ENCODE data around the gene RGMB. TPM values are rescaled to one million over a fixed set of nuclear protein-coding genes. Genes with fewer than 3 reads are reported as not detected.

RGMB gene
- total and polyA plus RNA-seq, 2 of the 13 experiments (the other 11 are each of a cell fraction or from before 2014, with no cell fraction given) = 3.0 to 3.8 TPM

DNA sequence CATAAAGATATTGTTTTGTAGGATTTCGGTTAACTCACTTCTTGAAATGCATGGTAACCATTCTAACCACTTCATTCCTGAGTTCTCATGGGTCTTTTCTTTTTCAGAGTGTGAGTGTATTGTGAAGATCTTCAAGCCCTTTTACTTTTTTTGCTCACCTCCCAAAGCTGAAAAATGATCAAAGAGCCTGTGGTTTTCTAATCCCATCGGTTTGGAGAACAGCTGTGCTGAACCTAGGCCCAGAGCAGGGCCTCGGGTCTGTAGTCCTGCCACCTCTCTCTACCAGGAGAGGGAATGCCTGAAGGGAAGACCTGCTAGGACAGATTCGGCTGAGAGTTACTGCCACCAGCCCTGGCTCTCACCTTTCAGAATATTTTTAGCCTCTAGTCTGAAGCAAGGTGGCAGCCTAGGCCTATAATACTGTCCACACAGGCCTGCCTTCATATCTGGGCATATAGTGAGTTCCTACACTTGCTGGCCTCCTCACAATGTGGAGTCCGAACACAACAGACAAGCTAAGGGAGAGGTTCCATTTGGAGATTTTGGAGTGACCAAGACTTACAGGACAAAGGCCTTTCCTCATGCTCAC, 13.8 kb downstream of the RGMB start:
- Histone ChIP-seq H2AFZ (ENCODE audit: low read length) (no peak overlapping the region), H3K4me3 (replicated peaks in 1 of 3; ENCODE audit: insufficient read depth in 1 of 3, low read depth in 2 of 3, low read length in 3 of 3) (no peak overlapping the region), H3K4me2 (ENCODE audit: low read depth, low read length) (no peak overlapping the region), H3K27ac (ENCODE audit: extremely low read length, insufficient read depth, low read length) (no peak overlapping the region), H3K79me2 (ENCODE audit: insufficient read depth, low read length) (peaks cover 6% of the 10 kb centered on the region), H3K9me3 (ENCODE audit: low read length) (no peaks in the 10 kb centered on the region), H3K4me1 (ENCODE audit: insufficient read depth, low read length) (no peaks in the 10 kb centered on the region), H3K9ac (ENCODE audit: insufficient read depth, low read depth, low read length) (no peak overlapping the region), H3K27me3 (ENCODE audit: control insufficient read depth in 1 of 2, insufficient read depth in 2 of 2, low read length in 2 of 2) (no peaks in the 10 kb centered on the region), H4K20me1 (ENCODE audit: insufficient read depth, low read length) (no peaks in the 10 kb centered on the region), H3K36me3 (replicated peaks in 1 of 2; ENCODE audit: control insufficient read depth in 1 of 2, insufficient read depth in 2 of 2, low read length in 2 of 2) (peaks cover 9 to 25% of the 10 kb centered on the region in 2 experiments; a peak in 3 of 5 replicates)
- WGBS (ENCODE audit: low lambda C conversion rate) = 94% methylated on average over 4 of the region's 5 CpGs
- intact Hi-C loops (cut with micrococcal nuclease; ENCODE audit: unreplicated experiment) (no loop called here), in situ Hi-C loops (cut with HindIII; ENCODE audit: extremely low pct_ligation_motif_present, low pct_unique_long_range_greater_than_20kb) (no loop called here)
- ATAC-seq (no peak), FAIRE-seq (no peak), DNase-seq (ENCODE audit: low spot score) (no peak)
- ChIA-PET POLR2A (no interaction called here), CTCF (ENCODE audit: low intra/inter-chr PET ratio, low total read pairs) (no interaction called here)
- TF ChIP-seq MTF2 (CRISPR knock-in tag; IDR thresholded peaks at IDR 0.05; ENCODE audit: borderline replicate concordance) (no peak), ZNF230 (CRISPR knock-in tag; IDR thresholded peaks at IDR 0.05) (no peak), ZNF3 (CRISPR knock-in tag; IDR thresholded peaks at IDR 0.05) (no peak), ZFP36L2 (CRISPR knock-in tag; IDR thresholded peaks at IDR 0.05) (no peak), FLYWCH1 (CRISPR knock-in tag; IDR thresholded peaks at IDR 0.05) (no peak), ZNF781 (CRISPR knock-in tag; IDR thresholded peaks at IDR 0.05; ENCODE audit: borderline replicate concordance, not compliant biosample characterization) (no peak), TOPORS (CRISPR knock-in tag; IDR thresholded peaks at IDR 0.05) (no peak), NFATC3 (CRISPR knock-in tag; IDR thresholded peaks at IDR 0.05) (no peak), SIN3B (IDR thresholded peaks at IDR 0.05; ENCODE audit: low read length) (no peak), CEBPB (IDR thresholded peaks at IDR 0.05; ENCODE audit: borderline replicate concordance, low read depth, low read length) (no peak), FOXO1 (CRISPR knock-in tag; IDR thresholded peaks at IDR 0.05) (no peak), NR2C2 (CRISPR knock-in tag; IDR thresholded peaks at IDR 0.05; ENCODE audit: borderline replicate concordance) (no peak), REL (CRISPR knock-in tag; conservative IDR thresholded peaks at IDR 0.05) (no peak), SAP130 (CRISPR knock-in tag; IDR thresholded peaks at IDR 0.05; ENCODE audit: low read depth) (no peak), PAX8 (CRISPR knock-in tag; IDR thresholded peaks at IDR 0.05; ENCODE audit: borderline replicate concordance) (no peak), ZNF224 (CRISPR knock-in tag; IDR thresholded peaks at IDR 0.05) (no peak), MXD4 (CRISPR knock-in tag; IDR thresholded peaks at IDR 0.05) (no peak), KLF6 (CRISPR knock-in tag; IDR thresholded peaks at IDR 0.05) (no peak), MEF2D (CRISPR knock-in tag; IDR thresholded peaks at IDR 0.05) (no peak)
- TF ChIP-seq, protein P1, sequence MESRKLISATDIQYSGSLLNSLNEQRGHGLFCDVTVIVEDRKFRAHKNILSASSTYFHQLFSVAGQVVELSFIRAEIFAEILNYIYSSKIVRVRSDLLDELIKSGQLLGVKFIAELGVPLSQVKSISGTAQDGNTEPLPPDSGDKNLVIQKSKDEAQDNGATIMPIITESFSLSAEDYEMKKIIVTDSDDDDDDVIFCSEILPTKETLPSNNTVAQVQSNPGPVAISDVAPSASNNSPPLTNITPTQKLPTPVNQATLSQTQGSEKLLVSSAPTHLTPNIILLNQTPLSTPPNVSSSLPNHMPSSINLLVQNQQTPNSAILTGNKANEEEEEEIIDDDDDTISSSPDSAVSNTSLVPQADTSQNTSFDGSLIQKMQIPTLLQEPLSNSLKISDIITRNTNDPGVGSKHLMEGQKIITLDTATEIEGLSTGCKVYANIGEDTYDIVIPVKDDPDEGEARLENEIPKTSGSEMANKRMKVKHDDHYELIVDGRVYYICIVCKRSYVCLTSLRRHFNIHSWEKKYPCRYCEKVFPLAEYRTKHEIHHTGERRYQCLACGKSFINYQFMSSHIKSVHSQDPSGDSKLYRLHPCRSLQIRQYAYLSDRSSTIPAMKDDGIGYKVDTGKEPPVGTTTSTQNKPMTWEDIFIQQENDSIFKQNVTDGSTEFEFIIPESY (CRISPR knock-in tag; IDR thresholded peaks at IDR 0.05) = no peak
- no TSS peak for BruUV-seq (replicated peaks)

All from HepG2 (cell line).